PC-9 (cell line): ENCODE results near the gene CDT1. TPM values are rescaled to one million over a fixed set of nuclear protein-coding genes. Genes with fewer than 3 reads are reported as not detected.

Experiments used
- BruUV-seq: library from RNA; stranded (reverse); fragments of 400-500 nt; replicated peaks from 2 replicates; lab custom pipeline; 2021; lab: Mats Ljungman, UMichigan
- CTCF ChIA-PET: fragments of 300-600 bp; sonication (Branson Sonifier 250); formaldehyde crosslinking; loops from one replicate; lab custom pipeline; 2022; ENCODE audit warnings: antibody characterized with exemption; lab: Charles Lee
- POLR2A ChIA-PET: fragments of 300-600 bp; sonication (Branson Sonifier 250); formaldehyde crosslinking; loops from one replicate; lab custom pipeline; 2022; ENCODE audit warnings: antibody characterized with exemption; ENCODE audit not compliant: unreplicated experiment; lab: Charles Lee
- DNase-seq, 2 experiments: peaks; one replicate each; pipeline versions ENCODE4 v3.0.0 to v3.0.0-alpha.2; 2015 to 2022; ENCODE audit warnings: mixed read lengths in 1 of 2
- H2AFZ ChIP-seq: fragments of 200-600 bp; sonication (generic); 2 replicates; pipeline ENCODE4 v1.8.1; 2017; ENCODE audit warnings: antibody characterized with exemption
- H3F3A ChIP-seq: fragments of 200-600 bp; sonication (generic); 2 replicates; pipeline ENCODE4 v1.8.1; 2017; ENCODE audit warnings: antibody characterized with exemption, mild to moderate bottlenecking, low read depth; ENCODE audit not compliant: insufficient read depth
- H3K27ac ChIP-seq: fragments of 200-600 bp; sonication (generic); 2 replicates; pipeline ENCODE4 v1.6.1; 2016; ENCODE audit warnings: mixed run types
- H3K27me3 ChIP-seq: fragments of 200-600 bp; sonication (generic); 2 replicates; pipeline ENCODE4 v1.6.1; 2016; ENCODE audit warnings: low read depth, mixed run types; ENCODE audit not compliant: insufficient read depth
- H3K36me3 ChIP-seq: fragments of 200-600 bp; sonication (generic); 2 replicates; pipeline ENCODE4 v1.6.1; 2016; ENCODE audit warnings: low read depth, mixed run types
- H3K4me1 ChIP-seq: fragments of 200-600 bp; sonication (generic); replicated peaks from 2 replicates; pipeline ENCODE4 v1.6.1; 2016; ENCODE audit warnings: mixed run types; ENCODE audit not compliant: insufficient read depth
- H3K4me2 ChIP-seq: fragments of 200-600 bp; sonication (generic); 2 replicates; pipeline ENCODE4 v1.6.1; 2017; ENCODE audit warnings: mixed run types
- H3K4me3 ChIP-seq: fragments of 200-600 bp; sonication (generic); 2 replicates; pipeline ENCODE4 v1.6.1; 2016; ENCODE audit warnings: mixed run types
- H3K79me2 ChIP-seq: fragments of 200-600 bp; sonication (generic); 2 replicates; pipeline ENCODE4 v1.6.1; 2017; ENCODE audit warnings: low read depth, mixed run types
- H3K9me2 ChIP-seq: fragments of 200-600 bp; sonication (generic); 2 replicates; pipeline ENCODE4 v1.8.1; 2017; ENCODE audit warnings: mild to moderate bottlenecking; ENCODE audit not compliant: insufficient read depth
- H3K9me3 ChIP-seq: fragments of 200-600 bp; sonication (generic); 2 replicates; pipeline ENCODE4 v1.8.1; 2016; ENCODE audit warnings: low read depth; ENCODE audit not compliant: insufficient read depth
- H4K20me1 ChIP-seq: fragments of 200-600 bp; sonication (generic); 2 replicates; pipeline ENCODE4 v1.8.1; 2017; ENCODE audit not compliant: insufficient read depth
- CTCF ChIP-seq: fragments of 200-600 bp; sonication (generic); conservative IDR thresholded peaks from 2 replicates; pipeline ENCODE4 v1.6.1; 2017; ENCODE audit warnings: mixed run types, antibody characterized with exemption, mild to moderate bottlenecking, moderate library complexity
- EZH2 ChIP-seq: fragments of 200-600 bp; sonication (generic); IDR thresholded peaks from 2 replicates; pipeline ENCODE4 v1.8.0; 2017; ENCODE audit warnings: antibody characterized with exemption, low read depth
- intact Hi-C: fragments of 100-400 bp; cut with micrococcal nuclease; formaldehyde crosslinking; loops from one replicate; pipeline ENCODE4 v1.10.0; 2022; ENCODE audit not compliant: unreplicated experiment
- total RNA-seq: library from RNA; stranded (reverse); gene quantifications from 2 replicates; pipeline ENCODE4 v1.2.3, GENCODE V29; 2021

The CDT1 gene
- total RNA-seq, 1 experiment from 2014 or later = 73.2 TPM

GRCh38 chr16:88766975-88767374, 36.6 kb upstream of the CDT1 start:
- CTCF ChIA-PET = no interaction called here

GRCh38 chr16:88767546-88768070, 36.0 kb upstream of the CDT1 start:
- CTCF ChIA-PET = interaction anchor here (1.1 kb wide), 1 partner anchor 30 kb away, joined by 5 read pairs; no protein-coding TSS in a partner anchor
- Histone ChIP-seq H3K9me3 (no peaks in the 10 kb centered on the region), H3K4me3 (no peak overlapping the region), H3K9me2 (no peaks in the 10 kb centered on the region), H4K20me1 (peaks cover 55% of the 10 kb centered on the region), H3K36me3 (no peaks in the 10 kb centered on the region), H3K4me2 (peak overlapping the region; percentile 23; the same call in 1 of the 2 replicates), H3K4me1 (peaks cover 94% of the 10 kb centered on the region), H3K27me3 (no peaks in the 10 kb centered on the region), H3F3A (peaks cover 76% of the 10 kb centered on the region), H3K79me2 (peaks cover 83% of the 10 kb centered on the region), H3K27ac (no peak overlapping the region), H2AFZ (no peak overlapping the region)
- TF ChIP-seq EZH2 (no peak), CTCF (no peak)
- POLR2A ChIA-PET = interaction anchor here (0.6 kb wide), 1 partner anchor 10 kb away, joined by 3 read pairs; no protein-coding TSS in a partner anchor
- no peak for DNase-seq
- no TSS peak for BruUV-seq
- intact Hi-C loops = no loop called here

More at GRCh38 chr16:88766975-88767374, 36.6 kb upstream of the CDT1 start:
- Histone ChIP-seq H3K9me3 (no peaks in the 10 kb centered on the region), H3K4me1 (peaks cover 94% of the 10 kb centered on the region), H3K27ac (no peak overlapping the region), H3K4me2 (no peak overlapping the region), H3K27me3 (no peaks in the 10 kb centered on the region), H4K20me1 (peaks cover 50% of the 10 kb centered on the region), H3K4me3 (no peak overlapping the region), H3K36me3 (no peaks in the 10 kb centered on the region), H3K9me2 (no peaks in the 10 kb centered on the region), H2AFZ (no peak overlapping the region), H3K79me2 (peaks cover 83% of the 10 kb centered on the region), H3F3A (peaks cover 76% of the 10 kb centered on the region)
- DNase-seq = no peak
- BruUV-seq = no TSS peak
- TF ChIP-seq CTCF (no peak), EZH2 (no peak)
- intact Hi-C loops = no loop called here
- POLR2A ChIA-PET = interaction anchor here (0.6 to 0.7 kb wide), 2 partner anchors 9 to 17 kb away, joined by 3 read pairs; no protein-coding TSS in a partner anchor

- POLR2A ChIA-PET = no interaction called here
These were observed 35.4 kb upstream of the CDT1 start for GRCh38 chr16:88768071-88768783.

More at GRCh38 chr16:88768071-88768783, 35.4 kb upstream of the CDT1 start:
- H2AFZ ChIP-seq = no peak overlapping the region
- intact Hi-C loops = no loop called here
- no peak overlapping the region for H3K27ac ChIP-seq
- peaks cover 75% of the 10 kb centered on the region for H3F3A ChIP-seq
- peaks cover 94% of the 10 kb centered on the region for H3K4me1 ChIP-seq
- H3K36me3 ChIP-seq = no peaks in the 10 kb centered on the region
- H3K27me3 ChIP-seq = no peaks in the 10 kb centered on the region
- peak overlapping the region; percentile 23; the same call in 1 of the 2 replicates for H3K4me2 ChIP-seq
- peaks cover 81% of the 10 kb centered on the region for H3K79me2 ChIP-seq
- H4K20me1 ChIP-seq = peaks cover 59% of the 10 kb centered on the region
- no peaks in the 10 kb centered on the region for H3K9me2 ChIP-seq
- TF ChIP-seq EZH2 = no peak
- no peak for TF ChIP-seq CTCF
- DNase-seq = no peak
- no peak overlapping the region for H3K4me3 ChIP-seq
- no TSS peak for BruUV-seq
- H3K9me3 ChIP-seq = no peaks in the 10 kb centered on the region
- CTCF ChIA-PET = interaction anchor here (1.1 kb wide), 1 partner anchor 31 kb away, joined by 5 read pairs; no protein-coding TSS in a partner anchor
